SK-N-SH treated with all-trans-retinoic acid at 6 μM for 48 hours (cell line): ENCODE measurements around the gene SLC38A9.

ENCODE experiments used
- ESRRG ChIP-seq: fragments of 250-450 bp; sonication (Bioruptor Pico); IDR thresholded peaks from 2 replicates; pipeline ENCODE4 v1.6.1; 2021; ENCODE audit warnings: mild to moderate bottlenecking
- PPARA ChIP-seq: fragments of 250-450 bp; sonication (Bioruptor Pico); IDR thresholded peaks from 2 replicates; pipeline ENCODE4 v1.5.0; 2020; ENCODE audit warnings: mild to moderate bottlenecking, borderline replicate concordance
- ZNF565 ChIP-seq: fragments of 450-650 bp; formaldehyde crosslinking; conservative IDR thresholded peaks from 2 replicates; pipeline ENCODE4 v1.5.0; 2020; ENCODE audit warnings: low read depth, mild to moderate bottlenecking, moderate library complexity
- ZNF8 ChIP-seq: fragments of 450-650 bp; formaldehyde crosslinking; IDR thresholded peaks from 2 replicates; pipeline ENCODE4 v1.5.0; 2020; ENCODE audit warnings: mild to moderate bottlenecking, moderate library complexity

- TF ChIP-seq PPARA (CRISPR knock-in tag) (no peak), ZNF8 (CRISPR knock-in tag) (no peak), ESRRG (CRISPR knock-in tag) (no peak), ZNF565 (CRISPR knock-in tag) (no peak)
Measured at GRCh38 chr5:55700745-55701144, 11.4 kb downstream of the SLC38A9 start.
